HCT116 (cell line): Measurements from ENCODE around the gene TXNRD3. TPM values are rescaled to one million over a fixed set of nuclear protein-coding genes. Genes with fewer than 3 reads are reported as not detected.

Experiments
- ATAC-seq: fragments of 200-7000 bp; cut with Tn5 transposase; 2 replicates; pipeline ENCODE4 v1.9.1; 2020; ENCODE audit warnings: mild to moderate bottlenecking, moderate library complexity
- BruUV-seq: library from RNA; stranded (reverse); fragments of 400-500 nt; replicated peaks from 2 replicates; lab custom pipeline; 2021; lab: Mats Ljungman, UMichigan
- CTCF ChIA-PET: fragments of 300-600 bp; sonication (Branson Sonifier 250); formaldehyde crosslinking; loops from one replicate; lab custom pipeline; 2021; ENCODE audit warnings: antibody characterized with exemption; lab: Charles Lee
- POLR2A ChIA-PET: fragments of 300-600, 350-600 bp; sonication (Branson Sonifier 250); formaldehyde crosslinking; loops from one replicate; lab custom pipeline; 2021; ENCODE audit warnings: antibody characterized with exemption; lab: Charles Lee
- RAD21 ChIA-PET, 2 experiments: fragments of 300-600 bp; sonication (Branson Sonifier 250); formaldehyde crosslinking; loops; one replicate each; lab custom pipeline; 2023; ENCODE audit warnings: low total read pairs in 2 of 2; ENCODE audit not compliant: uncharacterized antibody in 2 of 2, unreplicated experiment in 2 of 2, low non-redundant PET in 1 of 2; lab: Charles Lee
- DNase-seq: peaks from one replicate; pipeline ENCODE4 v3.0.0-alpha.2; 2010; ENCODE audit warnings: low read depth, low spot score
- H2AFZ ChIP-seq: fragments of 200-600 bp; shearing (Covaris generic), sonication (generic); 2 replicates; pipeline ENCODE4 v1.6.1; 2017; ENCODE audit warnings: low read depth, mixed run types, mixed read lengths, antibody characterized with exemption, low read length; ENCODE audit not compliant: poor library complexity, severe bottlenecking
- H3K27ac ChIP-seq: 2 replicates; pipeline ENCODE4 v1.5.1; 2012; ENCODE audit warnings: low read depth, low read length
- H3K27me3 ChIP-seq: fragments of 200-600 bp; sonication (generic); 2 replicates; pipeline ENCODE4 v1.6.1; 2016; ENCODE audit warnings: mixed run types, low read length, mixed read lengths; ENCODE audit not compliant: insufficient read depth
- H3K36me3 ChIP-seq, 2 experiments: fragments of 200-500 bp in 1 of 2; fragments of 200-600 bp in 1 of 2; sonication (Bioruptor generic) in 1 of 2; sonication (generic) in 1 of 2; 2 replicates each; pipeline versions ENCODE4 v1.5.1 to v1.6.1; 2014 to 2016; ENCODE audit warnings: low read length in 2 of 2, inconsistent platforms in 1 of 2, mixed read lengths in 1 of 2, mixed run types in 1 of 2; ENCODE audit not compliant: insufficient read depth in 2 of 2, control insufficient read depth in 1 of 2
- H3K4me1 ChIP-seq, 2 experiments: fragments of 200-600 bp in 1 of 2; sonication (generic) in 1 of 2; 2 replicates each; pipeline versions ENCODE4 v1.5.1 to v1.6.1; 2012 to 2017; ENCODE audit warnings: low read length in 2 of 2, inconsistent platforms in 1 of 2, mild to moderate bottlenecking in 1 of 2, mixed read lengths in 1 of 2, mixed run types in 1 of 2, moderate library complexity in 1 of 2; ENCODE audit not compliant: insufficient read depth in 2 of 2, control insufficient read depth in 1 of 2
- H3K4me2 ChIP-seq: fragments of 200-600 bp; sonication (generic); 2 replicates; pipeline ENCODE4 v1.6.1; 2017; ENCODE audit warnings: mixed run types, low read length, mixed read lengths
- H3K4me3 ChIP-seq, 2 experiments: fragments of 200-600 bp in 1 of 2; sonication (generic) in 1 of 2; replicated peaks in 1 of 2; 2 replicates each; pipeline ENCODE4 v1.5.1; 2011 to 2016; ENCODE audit warnings: low read length in 2 of 2, control low read depth in 1 of 2, low read depth in 1 of 2, mild to moderate bottlenecking in 1 of 2, mixed read lengths in 1 of 2, mixed run types in 1 of 2
- H3K79me2 ChIP-seq: fragments of 200-600 bp; sonication (generic); 2 replicates; pipeline ENCODE4 v1.6.1; 2017; ENCODE audit warnings: mild to moderate bottlenecking, mixed run types, low read length, moderate library complexity, mixed read lengths; ENCODE audit not compliant: insufficient read depth
- H3K9ac ChIP-seq: fragments of 200-600 bp; sonication (generic); 2 replicates; pipeline ENCODE4 v1.6.1; 2016; ENCODE audit warnings: low read length, mixed read lengths
- H3K9me2 ChIP-seq: fragments of 200-600 bp; sonication (generic), shearing (Covaris generic); 2 replicates; pipeline ENCODE4 v1.6.1; 2017; ENCODE audit warnings: mixed run types, mild to moderate bottlenecking, moderate library complexity; ENCODE audit not compliant: insufficient read depth
- H3K9me3 ChIP-seq, 2 experiments: fragments of 200-500 bp in 1 of 2; fragments of 200-600 bp in 1 of 2; sonication (Bioruptor generic) in 1 of 2; sonication (generic) in 1 of 2; 2 replicates each; pipeline ENCODE4 v1.6.1; 2014 to 2017; ENCODE audit warnings: low read length in 2 of 2, mixed read lengths in 2 of 2, inconsistent platforms in 1 of 2, low read depth in 1 of 2, mild to moderate bottlenecking in 1 of 2, mixed run types in 1 of 2, moderate library complexity in 1 of 2; ENCODE audit not compliant: control insufficient read depth in 1 of 2, insufficient read depth in 1 of 2
- H4K20me1 ChIP-seq: fragments of 200-600 bp; sonication (generic), shearing (Covaris generic); 2 replicates; pipeline ENCODE4 v1.6.1; 2017; ENCODE audit warnings: mixed run types, mild to moderate bottlenecking, moderate library complexity; ENCODE audit not compliant: insufficient read depth
- CBX3 ChIP-seq: IDR thresholded peaks from 2 replicates; pipeline ENCODE4 v1.6.1; 2012; ENCODE audit warnings: low read depth
- CEBPB ChIP-seq: IDR thresholded peaks from 2 replicates; pipeline ENCODE4 v1.6.1; 2012; ENCODE audit warnings: low read depth
- ELF1 ChIP-seq: IDR thresholded peaks from 2 replicates; pipeline ENCODE4 v1.6.1; 2012; ENCODE audit warnings: low read depth, borderline replicate concordance
- EZH2phosphoT487 ChIP-seq: fragments of 200-600 bp; IDR thresholded peaks from 2 replicates; pipeline ENCODE4 v1.6.1; 2018; ENCODE audit warnings: antibody characterized with exemption, borderline replicate concordance
- JUND ChIP-seq: IDR thresholded peaks from 2 replicates; pipeline ENCODE4 v1.6.1; 2012
- MAX ChIP-seq: IDR thresholded peaks from 2 replicates; pipeline ENCODE4 v1.6.1; 2012
- POLR2A ChIP-seq: IDR thresholded peaks from 2 replicates; pipeline ENCODE4 v1.7.0; 2011; ENCODE audit warnings: borderline replicate concordance; ENCODE audit not compliant: insufficient read depth, insufficient read length; ENCODE audit errors: extremely low read depth
- RAD21 ChIP-seq: IDR thresholded peaks from 2 replicates; pipeline ENCODE4 v1.6.1; 2012; ENCODE audit warnings: low read depth, mild to moderate bottlenecking
- SP1 ChIP-seq: IDR thresholded peaks from 2 replicates; pipeline ENCODE4 v1.6.1; 2012; ENCODE audit warnings: low read depth
- SRF ChIP-seq: IDR thresholded peaks from 2 replicates; pipeline ENCODE4 v1.6.1; 2012; ENCODE audit warnings: low read depth
- TCF7L2 ChIP-seq: IDR thresholded peaks from 2 replicates; pipeline ENCODE4 v1.7.0; 2011; ENCODE audit warnings: borderline replicate concordance, inconsistent platforms; ENCODE audit not compliant: insufficient read depth, insufficient read length; ENCODE audit errors: extremely low read depth
- YY1 ChIP-seq: IDR thresholded peaks from 2 replicates; pipeline ENCODE4 v1.6.1; 2011; ENCODE audit warnings: low read length, low read depth, moderate library complexity, mild to moderate bottlenecking; ENCODE audit not compliant: insufficient replicate concordance; ENCODE audit errors: extremely low read depth
- ZFX ChIP-seq: fragments of 450-650 bp; IDR thresholded peaks from 2 replicates; pipeline ENCODE4 v1.6.1; 2017
- intact Hi-C: fragments of 100-400 bp; cut with micrococcal nuclease; formaldehyde crosslinking; loops from 2 replicates; pipeline ENCODE4 v1.10.0; 2022
- total RNA-seq: library from RNA; stranded (reverse); gene quantifications from one replicate; pipeline ENCODE4 v1.2.1, GENCODE V29; 2021; ENCODE audit not compliant: unreplicated experiment
- TF ChIP-seq, protein P1 (sequence below): IDR thresholded peaks from 2 replicates; pipeline ENCODE4 v1.6.1; 2012; ENCODE audit warnings: low read depth
- TF ChIP-seq, protein P2 (sequence below): IDR thresholded peaks from 2 replicates; pipeline ENCODE4 v1.6.1; 2012
- TF ChIP-seq, protein P3 (sequence below), 3 experiments: fragments of 200-600 bp in 1 of 3; sonication (generic) in 1 of 3; IDR thresholded peaks in 2 of 3; conservative IDR thresholded peaks in 1 of 3; 2 replicates each; pipeline ENCODE4 v1.5.1; 2012 to 2017; ENCODE audit warnings: low read depth in 2 of 3, low read length in 2 of 3, antibody characterized with exemption in 1 of 3, borderline replicate concordance in 1 of 3, control low read depth in 1 of 3, mild to moderate bottlenecking in 1 of 3, mixed read lengths in 1 of 3, mixed run types in 1 of 3, moderate library complexity in 1 of 3; ENCODE audit not compliant: insufficient read depth in 1 of 3
- TF ChIP-seq, protein P4 (sequence below): IDR thresholded peaks from 2 replicates; pipeline ENCODE4 v1.6.1; 2011; ENCODE audit warnings: mild to moderate bottlenecking, low read length, moderate library complexity; ENCODE audit not compliant: insufficient replicate concordance; ENCODE audit errors: extremely low read depth

TXNRD3 gene
- total RNA-seq, 1 experiment from 2014 or later, result 19.3 TPM

- no peak overlapping the region for H3K4me2 ChIP-seq
- no peak for ATAC-seq
- no peaks in the 10 kb centered on the region for H3K9me2 ChIP-seq
- no peak for DNase-seq
- H3K36me3 ChIP-seq, result no peaks in the 10 kb centered on the region
- no peak overlapping the region for H3K4me3 ChIP-seq
- intact Hi-C loops, result no loop called here
- no peak overlapping the region for H3K27ac ChIP-seq
- ChIA-PET RAD21 (no interaction called here), POLR2A (no interaction called here), CTCF (no interaction called here)
- no peaks in the 10 kb centered on the region for H3K4me1 ChIP-seq
- TF ChIP-seq EZH2phosphoT487 (no peak), ELF1 (no peak), CEBPB (no peak), TCF7L2 (no peak), CBX3 (no peak), SRF (no peak), JUND (no peak), MAX (no peak), RAD21 (no peak), YY1 (no peak), ZFX (no peak), SP1 (no peak), POLR2A (no peak)
- TF ChIP-seq, protein P1, sequence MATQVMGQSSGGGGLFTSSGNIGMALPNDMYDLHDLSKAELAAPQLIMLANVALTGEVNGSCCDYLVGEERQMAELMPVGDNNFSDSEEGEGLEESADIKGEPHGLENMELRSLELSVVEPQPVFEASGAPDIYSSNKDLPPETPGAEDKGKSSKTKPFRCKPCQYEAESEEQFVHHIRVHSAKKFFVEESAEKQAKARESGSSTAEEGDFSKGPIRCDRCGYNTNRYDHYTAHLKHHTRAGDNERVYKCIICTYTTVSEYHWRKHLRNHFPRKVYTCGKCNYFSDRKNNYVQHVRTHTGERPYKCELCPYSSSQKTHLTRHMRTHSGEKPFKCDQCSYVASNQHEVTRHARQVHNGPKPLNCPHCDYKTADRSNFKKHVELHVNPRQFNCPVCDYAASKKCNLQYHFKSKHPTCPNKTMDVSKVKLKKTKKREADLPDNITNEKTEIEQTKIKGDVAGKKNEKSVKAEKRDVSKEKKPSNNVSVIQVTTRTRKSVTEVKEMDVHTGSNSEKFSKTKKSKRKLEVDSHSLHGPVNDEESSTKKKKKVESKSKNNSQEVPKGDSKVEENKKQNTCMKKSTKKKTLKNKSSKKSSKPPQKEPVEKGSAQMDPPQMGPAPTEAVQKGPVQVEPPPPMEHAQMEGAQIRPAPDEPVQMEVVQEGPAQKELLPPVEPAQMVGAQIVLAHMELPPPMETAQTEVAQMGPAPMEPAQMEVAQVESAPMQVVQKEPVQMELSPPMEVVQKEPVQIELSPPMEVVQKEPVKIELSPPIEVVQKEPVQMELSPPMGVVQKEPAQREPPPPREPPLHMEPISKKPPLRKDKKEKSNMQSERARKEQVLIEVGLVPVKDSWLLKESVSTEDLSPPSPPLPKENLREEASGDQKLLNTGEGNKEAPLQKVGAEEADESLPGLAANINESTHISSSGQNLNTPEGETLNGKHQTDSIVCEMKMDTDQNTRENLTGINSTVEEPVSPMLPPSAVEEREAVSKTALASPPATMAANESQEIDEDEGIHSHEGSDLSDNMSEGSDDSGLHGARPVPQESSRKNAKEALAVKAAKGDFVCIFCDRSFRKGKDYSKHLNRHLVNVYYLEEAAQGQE, result no peak
- TF ChIP-seq, protein P2, sequence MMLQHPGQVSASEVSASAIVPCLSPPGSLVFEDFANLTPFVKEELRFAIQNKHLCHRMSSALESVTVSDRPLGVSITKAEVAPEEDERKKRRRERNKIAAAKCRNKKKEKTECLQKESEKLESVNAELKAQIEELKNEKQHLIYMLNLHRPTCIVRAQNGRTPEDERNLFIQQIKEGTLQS, result no peak
- TF ChIP-seq, protein P3, sequence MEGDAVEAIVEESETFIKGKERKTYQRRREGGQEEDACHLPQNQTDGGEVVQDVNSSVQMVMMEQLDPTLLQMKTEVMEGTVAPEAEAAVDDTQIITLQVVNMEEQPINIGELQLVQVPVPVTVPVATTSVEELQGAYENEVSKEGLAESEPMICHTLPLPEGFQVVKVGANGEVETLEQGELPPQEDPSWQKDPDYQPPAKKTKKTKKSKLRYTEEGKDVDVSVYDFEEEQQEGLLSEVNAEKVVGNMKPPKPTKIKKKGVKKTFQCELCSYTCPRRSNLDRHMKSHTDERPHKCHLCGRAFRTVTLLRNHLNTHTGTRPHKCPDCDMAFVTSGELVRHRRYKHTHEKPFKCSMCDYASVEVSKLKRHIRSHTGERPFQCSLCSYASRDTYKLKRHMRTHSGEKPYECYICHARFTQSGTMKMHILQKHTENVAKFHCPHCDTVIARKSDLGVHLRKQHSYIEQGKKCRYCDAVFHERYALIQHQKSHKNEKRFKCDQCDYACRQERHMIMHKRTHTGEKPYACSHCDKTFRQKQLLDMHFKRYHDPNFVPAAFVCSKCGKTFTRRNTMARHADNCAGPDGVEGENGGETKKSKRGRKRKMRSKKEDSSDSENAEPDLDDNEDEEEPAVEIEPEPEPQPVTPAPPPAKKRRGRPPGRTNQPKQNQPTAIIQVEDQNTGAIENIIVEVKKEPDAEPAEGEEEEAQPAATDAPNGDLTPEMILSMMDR (IDR thresholded peaks at IDR 0.05 in 2 of 3, conservative IDR thresholded peaks at IDR 0.05 in 1 of 3; ENCODE audit: borderline replicate concordance in 1 of 3, insufficient read depth in 1 of 3, low read depth in 2 of 3, low read length in 2 of 3), result no peak
- TF ChIP-seq, protein P4, sequence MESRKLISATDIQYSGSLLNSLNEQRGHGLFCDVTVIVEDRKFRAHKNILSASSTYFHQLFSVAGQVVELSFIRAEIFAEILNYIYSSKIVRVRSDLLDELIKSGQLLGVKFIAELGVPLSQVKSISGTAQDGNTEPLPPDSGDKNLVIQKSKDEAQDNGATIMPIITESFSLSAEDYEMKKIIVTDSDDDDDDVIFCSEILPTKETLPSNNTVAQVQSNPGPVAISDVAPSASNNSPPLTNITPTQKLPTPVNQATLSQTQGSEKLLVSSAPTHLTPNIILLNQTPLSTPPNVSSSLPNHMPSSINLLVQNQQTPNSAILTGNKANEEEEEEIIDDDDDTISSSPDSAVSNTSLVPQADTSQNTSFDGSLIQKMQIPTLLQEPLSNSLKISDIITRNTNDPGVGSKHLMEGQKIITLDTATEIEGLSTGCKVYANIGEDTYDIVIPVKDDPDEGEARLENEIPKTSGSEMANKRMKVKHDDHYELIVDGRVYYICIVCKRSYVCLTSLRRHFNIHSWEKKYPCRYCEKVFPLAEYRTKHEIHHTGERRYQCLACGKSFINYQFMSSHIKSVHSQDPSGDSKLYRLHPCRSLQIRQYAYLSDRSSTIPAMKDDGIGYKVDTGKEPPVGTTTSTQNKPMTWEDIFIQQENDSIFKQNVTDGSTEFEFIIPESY, result no peak
- no peak overlapping the region for H3K9ac ChIP-seq
- BruUV-seq, result no TSS peak
- H3K79me2 ChIP-seq, result no peaks in the 10 kb centered on the region
- H4K20me1 ChIP-seq, result no peaks in the 10 kb centered on the region
- no peak overlapping the region for H2AFZ ChIP-seq
- H3K9me3 ChIP-seq, result no peaks in the 10 kb centered on the region
- H3K27me3 ChIP-seq, result no peaks in the 10 kb centered on the region
These were observed 73.4 kb downstream of the TXNRD3 start for GRCh38 chr3:126581569-126581968.
